SU-DHL-6 (cell line): Measurements from ENCODE around the gene REG3G.
"Not testable (repeated sequence)": the region's sequence is repeated elsewhere in the genome, so short reads cannot be mapped to it uniquely, and the experiment has no call there.

Experiments
- H2AFZ ChIP-seq: fragments of 200-600 bp; sonication (generic); 2 replicates; pipeline ENCODE4 v1.6.1; 2014; ENCODE audit warnings: low read depth, mild to moderate bottlenecking, moderate library complexity, mixed read lengths, antibody characterized with exemption, low read length; ENCODE audit not compliant: severe bottlenecking
- H3F3A ChIP-seq: fragments of 200-600 bp; shearing (Covaris generic); 2 replicates; pipeline ENCODE4 v1.6.0; 2016; ENCODE audit warnings: antibody characterized with exemption, mild to moderate bottlenecking; ENCODE audit not compliant: insufficient read depth
- H3K27ac ChIP-seq: fragments of 200-600 bp; sonication (generic); 2 replicates; pipeline ENCODE4 v1.5.1; 2016; ENCODE audit warnings: low read depth, mild to moderate bottlenecking, low read length, moderate library complexity, mixed read lengths
- H3K27me3 ChIP-seq: fragments of 200-600 bp; sonication (generic), shearing (Covaris generic); 2 replicates; pipeline ENCODE4 v1.6.0; 2014; ENCODE audit warnings: mild to moderate bottlenecking, low read length
- H3K36me3 ChIP-seq: fragments of 200-600 bp; sonication (generic); 2 replicates; pipeline ENCODE4 v1.6.1; 2014; ENCODE audit warnings: mild to moderate bottlenecking, low read length, mixed read lengths
- H3K4me2 ChIP-seq: fragments of 300-600, 200-600 bp; shearing (Covaris generic), sonication (generic); 2 replicates; pipeline ENCODE4 v1.6.0; 2014; ENCODE audit warnings: low read length, low read depth, mild to moderate bottlenecking; ENCODE audit not compliant: poor library complexity, severe bottlenecking
- H3K4me3 ChIP-seq: fragments of 200-600 bp; sonication (generic); 2 replicates; pipeline ENCODE4 v1.5.1; 2014; ENCODE audit warnings: antibody characterized with exemption, low read length, mild to moderate bottlenecking, mixed read lengths; ENCODE audit not compliant: insufficient read depth, poor library complexity, severe bottlenecking
- H3K79me2 ChIP-seq: fragments of 200-600 bp; sonication (generic); 2 replicates; pipeline ENCODE4 v1.6.1; 2014; ENCODE audit warnings: mild to moderate bottlenecking, low read length, moderate library complexity; ENCODE audit not compliant: insufficient read depth
- H3K9ac ChIP-seq: fragments of 200-600 bp; sonication (generic); 2 replicates; pipeline ENCODE4 v1.7.0; 2014; ENCODE audit warnings: mild to moderate bottlenecking, low read length
- H3K9me2 ChIP-seq: fragments of 200-600 bp; sonication (generic); replicated peaks from 2 replicates; pipeline ENCODE4 v1.6.1; 2014; ENCODE audit warnings: low read length; ENCODE audit not compliant: insufficient read depth
- H3K9me3 ChIP-seq: fragments of 200-600 bp; sonication (generic); 2 replicates; pipeline ENCODE4 v1.6.1; 2014; ENCODE audit warnings: low read length, mixed read lengths; ENCODE audit not compliant: insufficient read depth
- H4K20me1 ChIP-seq: fragments of 200-600 bp; sonication (generic); 2 replicates; pipeline ENCODE4 v1.6.1; 2014; ENCODE audit warnings: low read depth, mild to moderate bottlenecking, antibody characterized with exemption, low read length, moderate library complexity, mixed read lengths
- CTCF ChIP-seq: fragments of 200-600 bp; sonication (generic); IDR thresholded peaks from one replicate; pipeline ENCODE4 v1.5.1; 2017; ENCODE audit warnings: antibody characterized with exemption, mild to moderate bottlenecking, low read length, moderate library complexity; ENCODE audit not compliant: insufficient read depth, poor library complexity, severe bottlenecking
- EZH2phosphoT487 ChIP-seq: fragments of 200-600 bp; sonication (generic), shearing (Covaris generic); conservative IDR thresholded peaks from 2 replicates; pipeline ENCODE4 v1.6.1; 2018; ENCODE audit warnings: mild to moderate bottlenecking, antibody characterized with exemption, low read length, moderate library complexity, mixed read lengths

REG3G gene

GRCh38 chr2:79039944-79040343 is 14.4 kb downstream of the REG3G start:
- no peak overlapping the region for H3K9ac ChIP-seq
- no peaks in the 10 kb centered on the region for H3F3A ChIP-seq
- no peaks in the 10 kb centered on the region for H3K79me2 ChIP-seq
- no peaks in the 10 kb centered on the region for H3K27me3 ChIP-seq
- no peaks in the 10 kb centered on the region for H3K9me3 ChIP-seq
- no peak overlapping the region for H3K27ac ChIP-seq
- no peaks in the 10 kb centered on the region for H3K9me2 ChIP-seq
- 0 out of 2 replicates have a peak, but pooled peaks cover 4% of the 10 kb centered on the region for H4K20me1 ChIP-seq
- H3K36me3 ChIP-seq: no peaks in the 10 kb centered on the region
- H3K4me2 ChIP-seq: no peak overlapping the region
- no peak overlapping the region for H2AFZ ChIP-seq
- TF ChIP-seq EZH2phosphoT487: no peak
- no peak for TF ChIP-seq CTCF
- H3K4me3 ChIP-seq: no peak overlapping the region

GRCh38 chr2:79041032-79041448 is 15.5 kb downstream of the REG3G start:
- Histone ChIP-seq H3K4me2 (no peak overlapping the region), H2AFZ (no peak overlapping the region)

GRCh38 chr2:79053486-79053885 is 28.0 kb downstream of the REG3G start:
- not testable (repeated sequence) for H3F3A ChIP-seq, H2AFZ ChIP-seq, H3K36me3 ChIP-seq, H3K4me3 ChIP-seq, H3K27me3 ChIP-seq, H3K9me3 ChIP-seq, H3K27ac ChIP-seq, H3K9me2 ChIP-seq, H3K9ac ChIP-seq, H4K20me1 ChIP-seq, H3K4me2 ChIP-seq, H3K79me2 ChIP-seq

More at GRCh38 chr2:79041032-79041448, 15.5 kb downstream of the REG3G start:
- TF ChIP-seq CTCF (peak; percentile 23), EZH2phosphoT487 (no peak)
- 0 out of 2 replicates have a peak, but pooled peaks cover 4% of the 10 kb centered on the region for H4K20me1 ChIP-seq
- no peaks in the 10 kb centered on the region for H3K9me2 ChIP-seq
- no peaks in the 10 kb centered on the region for H3K9me3 ChIP-seq
- no peaks in the 10 kb centered on the region for H3F3A ChIP-seq
- H3K27ac ChIP-seq: no peak overlapping the region
- no peak overlapping the region for H3K9ac ChIP-seq
- H3K4me3 ChIP-seq: no peak overlapping the region
- no peaks in the 10 kb centered on the region for H3K79me2 ChIP-seq
- no peaks in the 10 kb centered on the region for H3K27me3 ChIP-seq
- no peaks in the 10 kb centered on the region for H3K36me3 ChIP-seq

GRCh38 chr2:79054769-79055168 is 29.3 kb downstream of the REG3G start:
- not testable (repeated sequence) for H3K27ac ChIP-seq, H3K79me2 ChIP-seq

More at GRCh38 chr2:79054769-79055168, 29.3 kb downstream of the REG3G start:
- H3K4me3 ChIP-seq, H3K9me3 ChIP-seq, H3K4me2 ChIP-seq, H3K27me3 ChIP-seq, H4K20me1 ChIP-seq, H3F3A ChIP-seq, H3K36me3 ChIP-seq, H3K9ac ChIP-seq, H2AFZ ChIP-seq, H3K9me2 ChIP-seq: not testable (repeated sequence)
